BLaER1 (cell line): ENCODE measurements around the gene OR51M1.
"Not testable (repeated sequence)": the region's sequence is repeated elsewhere in the genome, so short reads cannot be mapped to it uniquely, and the experiment has no call there.

Experiments
- H3K27ac ChIP-seq: shearing (Covaris generic); formaldehyde crosslinking; 2 replicates; pipeline ENCODE4 v1.8.1; 2022
- H3K27me3 ChIP-seq: shearing (Covaris generic); formaldehyde crosslinking; 2 replicates; pipeline ENCODE4 v1.8.1; 2022
- H3K36me3 ChIP-seq: shearing (Covaris generic); formaldehyde crosslinking; 2 replicates; pipeline ENCODE4 v1.8.1; 2022
- H3K4me1 ChIP-seq: shearing (Covaris generic); formaldehyde crosslinking; 2 replicates; pipeline ENCODE4 v1.8.1; 2022
- H3K4me2 ChIP-seq: shearing (Covaris generic); formaldehyde crosslinking; 2 replicates; pipeline ENCODE4 v1.8.1; 2022
- H3K4me3 ChIP-seq: shearing (Covaris generic); formaldehyde crosslinking; 2 replicates; pipeline ENCODE4 v1.8.1; 2022
- H3K9ac ChIP-seq: shearing (Covaris generic); formaldehyde crosslinking; 2 replicates; pipeline ENCODE4 v1.8.1; 2022
- H3K9me3 ChIP-seq: shearing (Covaris generic); formaldehyde crosslinking; 2 replicates; pipeline ENCODE4 v1.8.1; 2022
- H4K20me1 ChIP-seq: shearing (Covaris generic); formaldehyde crosslinking; 2 replicates; pipeline ENCODE4 v1.8.1; 2022
- Cebpa-rat ChIP-seq: shearing (Covaris generic); IDR thresholded peaks from 2 replicates; pipeline ENCODE4 v1.8.1; 2022

Gene OR51M1

GRCh38 chr11:5383576-5383975 is at the start of gene OR51M1:
Gene OR51M1 (plus strand): TSS chr11:5383812. CDS start chr11:5389399, 5,587 bp downstream.
- H3K4me2 ChIP-seq: no peak within 1 kb of the TSS
- no peaks in the 10 kb centered on the region for H3K4me1 ChIP-seq
- H3K9me3 ChIP-seq: no peaks in the 10 kb centered on the region
- H3K27ac ChIP-seq: no peak within 1 kb of the TSS
- TF ChIP-seq Cebpa-rat: no peak
- no peaks in the 10 kb centered on the region for H3K27me3 ChIP-seq
- H3K4me3 ChIP-seq: no peak within 1 kb of the TSS
- H4K20me1 ChIP-seq: no peaks in the 10 kb centered on the region
- H3K36me3 ChIP-seq: no peaks in the 10 kb centered on the region
- no peak within 1 kb of the TSS for H3K9ac ChIP-seq

- no peaks in the 10 kb centered on the region for H3K9me3 ChIP-seq
- no peak overlapping the region for H3K27ac ChIP-seq
- H4K20me1 ChIP-seq: no peaks in the 10 kb centered on the region
- H3K36me3 ChIP-seq: no peaks in the 10 kb centered on the region
- peak overlapping the region; percentile 26 for H3K4me2 ChIP-seq
- TF ChIP-seq Cebpa-rat: no peak
- no peaks in the 10 kb centered on the region for H3K27me3 ChIP-seq
- H3K4me3 ChIP-seq: no peak overlapping the region
- H3K4me1 ChIP-seq: peaks cover 7% of the 10 kb centered on the region
- no peak overlapping the region for H3K9ac ChIP-seq
Observed at GRCh38 chr11:5335170-5335569, 48.4 kb upstream of the OR51M1 start.

- no peak for TF ChIP-seq Cebpa-rat
Observed at GRCh38 chr11:5336331-5336730, 47.3 kb upstream of the OR51M1 start.

GRCh38 chr11:5337253-5337652 is 46.4 kb upstream of the OR51M1 start:
- not testable (repeated sequence) for H3K4me1 ChIP-seq, H3K9ac ChIP-seq, H3K4me2 ChIP-seq, H3K27ac ChIP-seq, H3K9me3 ChIP-seq, H3K27me3 ChIP-seq, H4K20me1 ChIP-seq, H3K36me3 ChIP-seq, H3K4me3 ChIP-seq

More at GRCh38 chr11:5336331-5336730, 47.3 kb upstream of the OR51M1 start:
- Histone ChIP-seq H3K4me1 (peaks cover 7% of the 10 kb centered on the region), H3K9me3 (no peaks in the 10 kb centered on the region), H3K4me3 (no peak overlapping the region), H3K9ac (no peak overlapping the region), H4K20me1 (no peaks in the 10 kb centered on the region), H3K4me2 (no peak overlapping the region), H3K27ac (no peak overlapping the region), H3K36me3 (no peaks in the 10 kb centered on the region), H3K27me3 (no peaks in the 10 kb centered on the region)

GRCh38 chr11:5339771-5340322 is 43.8 kb upstream of the OR51M1 start:
- H3K4me3 ChIP-seq: no peak overlapping the region
- H4K20me1 ChIP-seq: no peaks in the 10 kb centered on the region
- no peaks in the 10 kb centered on the region for H3K36me3 ChIP-seq
- no peak overlapping the region for H3K4me2 ChIP-seq
- H3K9ac ChIP-seq: no peak overlapping the region
- no peaks in the 10 kb centered on the region for H3K9me3 ChIP-seq
- H3K27ac ChIP-seq: no peak overlapping the region
- H3K4me1 ChIP-seq: peaks cover 7% of the 10 kb centered on the region
- TF ChIP-seq Cebpa-rat: no peak
- no peaks in the 10 kb centered on the region for H3K27me3 ChIP-seq

- TF ChIP-seq Cebpa-rat: no peak
- Histone ChIP-seq H3K9me3 (no peaks in the 10 kb centered on the region), H4K20me1 (no peaks in the 10 kb centered on the region), H3K27ac (no peak within 1 kb of the TSS), H3K4me2 (no peak within 1 kb of the TSS), H3K36me3 (no peaks in the 10 kb centered on the region), H3K9ac (no peak within 1 kb of the TSS), H3K4me3 (no peak within 1 kb of the TSS), H3K4me1 (no peaks in the 10 kb centered on the region), H3K27me3 (no peaks in the 10 kb centered on the region)
Observed at GRCh38 chr11:5343474-5344335, 39.9 kb upstream of the OR51M1 start, which contains the start of gene OR51B5. Gene OR51B5 (minus strand): TSS chr11:5343524. CDS start chr11:5343524, 0 bp downstream.

GRCh38 chr11:5345831-5346230 is 37.8 kb upstream of the OR51M1 start:
- H3K9me3 ChIP-seq: no peaks in the 10 kb centered on the region
- no peak overlapping the region for H3K9ac ChIP-seq
- no peak for TF ChIP-seq Cebpa-rat
- no peaks in the 10 kb centered on the region for H3K27me3 ChIP-seq
- no peak overlapping the region for H3K4me2 ChIP-seq
- H3K36me3 ChIP-seq: no peaks in the 10 kb centered on the region
- no peak overlapping the region for H3K27ac ChIP-seq
- no peaks in the 10 kb centered on the region for H3K4me1 ChIP-seq
- H3K4me3 ChIP-seq: no peak overlapping the region
- no peaks in the 10 kb centered on the region for H4K20me1 ChIP-seq

GRCh38 chr11:5348551-5349194 is 34.9 kb upstream of the OR51M1 start:
- Histone ChIP-seq H3K27me3 (no peaks in the 10 kb centered on the region), H3K4me1 (no peaks in the 10 kb centered on the region), H3K36me3 (no peaks in the 10 kb centered on the region), H3K9ac (no peak overlapping the region), H3K4me2 (no peak overlapping the region), H3K27ac (no peak overlapping the region), H4K20me1 (no peaks in the 10 kb centered on the region), H3K9me3 (no peaks in the 10 kb centered on the region), H3K4me3 (no peak overlapping the region)
- TF ChIP-seq Cebpa-rat: no peak

- H3K4me2 ChIP-seq: no peak overlapping the region
- no peaks in the 10 kb centered on the region for H3K27me3 ChIP-seq
- no peak overlapping the region for H3K9ac ChIP-seq
- no peaks in the 10 kb centered on the region for H3K4me1 ChIP-seq
- H3K27ac ChIP-seq: no peak overlapping the region
- no peak for TF ChIP-seq Cebpa-rat
- no peaks in the 10 kb centered on the region for H3K36me3 ChIP-seq
- no peak overlapping the region for H3K4me3 ChIP-seq
- no peaks in the 10 kb centered on the region for H3K9me3 ChIP-seq
- H4K20me1 ChIP-seq: no peaks in the 10 kb centered on the region
Observed at GRCh38 chr11:5349550-5349949, 34.1 kb upstream of the OR51M1 start.

- H3K36me3 ChIP-seq: no peaks in the 10 kb centered on the region
- no peak within 1 kb of the TSS for H3K4me3 ChIP-seq
- H3K9me3 ChIP-seq: no peaks in the 10 kb centered on the region
- H3K4me1 ChIP-seq: no peaks in the 10 kb centered on the region
- H3K27ac ChIP-seq: no peak within 1 kb of the TSS
- no peaks in the 10 kb centered on the region for H3K27me3 ChIP-seq
- no peak within 1 kb of the TSS for H3K9ac ChIP-seq
- H3K4me2 ChIP-seq: no peak within 1 kb of the TSS
- TF ChIP-seq Cebpa-rat: no peak
- H4K20me1 ChIP-seq: no peaks in the 10 kb centered on the region
Observed at GRCh38 chr11:5351208-5351607, 32.4 kb upstream of the OR51M1 start, which contains the start of gene OR51B6. Gene OR51B6 (plus strand): TSS chr11:5351508. CDS start chr11:5351508, 0 bp downstream.

GRCh38 chr11:5356031-5356430 is 27.6 kb upstream of the OR51M1 start:
- not testable (repeated sequence) for H3K27me3 ChIP-seq, H3K9ac ChIP-seq, H3K36me3 ChIP-seq, H3K4me2 ChIP-seq, H4K20me1 ChIP-seq, H3K27ac ChIP-seq, H3K9me3 ChIP-seq, H3K4me1 ChIP-seq, H3K4me3 ChIP-seq
